ENCODE data around the gene GRK5. TPM values are rescaled to one million over a fixed set of nuclear protein-coding genes. Genes with fewer than 3 reads are reported as not detected.

GRK5 gene
- total RNA-seq, 1 experiment from 2014 or later: 1.2 TPM

GRCh38 chr10:119473771-119474170 lies 266.4 kb downstream of the GRK5 start:
- no peak for TF ChIP-seq CTCF (conservative IDR thresholded peaks at IDR 0.05)

More at GRCh38 chr10:119473771-119474170, 266.4 kb downstream of the GRK5 start:
- Histone ChIP-seq H3K79me2 (ENCODE audit: insufficient read depth, low read length) (no peaks in the 10 kb centered on the region), H3K79me1 (ENCODE audit: insufficient read depth, low read depth, low read length, poor library complexity, severe bottlenecking) (no peaks in the 10 kb centered on the region), H2BK20ac (ENCODE audit: low read depth, low read length, poor library complexity, severe bottlenecking) (no peak overlapping the region), H3K4me1 (ENCODE audit: insufficient read depth, low read length) (no peaks in the 10 kb centered on the region), H3K56ac (ENCODE audit: insufficient read length, low read depth, low read length) (no peak overlapping the region), H3K27ac (ENCODE audit: insufficient read length, low read depth, low read length) (no peak overlapping the region), H3K14ac (ENCODE audit: insufficient read depth, low read length) (no peak overlapping the region), H3K18ac (ENCODE audit: insufficient read length, low read depth, low read length) (no peak overlapping the region), H2BK5ac (ENCODE audit: insufficient read length, low read length) (no peak overlapping the region), H3K27me3 (ENCODE audit: insufficient read depth, low read length) (peaks cover 21% of the 10 kb centered on the region), H4K20me1 (ENCODE audit: control insufficient read depth, insufficient read depth, insufficient read length) (peaks cover 3% of the 10 kb centered on the region), H4K5ac (ENCODE audit: insufficient read length, low read depth, low read length) (no peak overlapping the region), H3T11ph (ENCODE audit: low read length) (no peak overlapping the region), H2BK12ac (ENCODE audit: insufficient read length, low read depth, low read length) (no peak overlapping the region), H3K23me2 (ENCODE audit: insufficient read length, low read depth, low read length, poor library complexity, severe bottlenecking) (no peaks in the 10 kb centered on the region), H2AK5ac (ENCODE audit: insufficient read length, low read length) (no peak overlapping the region), H4K8ac (replicated peaks; ENCODE audit: insufficient read length, low read depth, low read length) (no peak overlapping the region), H2AFZ (ENCODE audit: low read length) (no peak overlapping the region), H3K9ac (ENCODE audit: extremely low read depth, insufficient read length, low read length) (no peak overlapping the region), H3K4me2 (ENCODE audit: insufficient read depth, insufficient read length, low read length) (no peak overlapping the region), H3K4ac (ENCODE audit: low read depth, low read length) (no peak overlapping the region), H4K91ac (ENCODE audit: insufficient read length, low read depth, low read length) (no peak overlapping the region), H3K23ac (ENCODE audit: insufficient read length, low read depth, low read length) (no peak overlapping the region), H2BK15ac (ENCODE audit: low read depth, low read length) (no peak overlapping the region), H3K9me3 (ENCODE audit: control insufficient read depth, low read depth, low read length) (no peaks in the 10 kb centered on the region), H2BK120ac (ENCODE audit: low read depth, low read length, poor library complexity, severe bottlenecking) (no peak overlapping the region)
- Mint-ChIP-seq H3K36me3 (ENCODE audit: insufficient read depth in 1 of 3, low read depth in 3 of 3) (no peaks in the 10 kb centered on the region; a peak in 1 of 7 replicates), H3K27me3 (ENCODE audit: low read depth) (peaks cover 90% of the 10 kb centered on the region), H3K4me1 (peaks cover 3 to 13% of the 10 kb centered on the region in 2 experiments; a peak in 3 of 4 replicates), H3K9me3 (peaks cover 4 to 5% of the 10 kb centered on the region in 2 experiments; a peak in 4 of 5 replicates), H3K27ac (no peak overlapping the region), H3K4me3 (no peak overlapping the region)
- WGBS (ENCODE audit: extremely low coverage, insufficient read length, low lambda C conversion rate): no CpG with 5 or more reads among the region's 4 CpGs
- no peak for DNase-seq

Measured in H9 (cell line).